HG02763 (cell line): ENCODE measurements around the gene RNF114.
A peak's percentile ranks its signal among the peaks of the same experiment; 100 is the strongest.
"Not testable (repeated sequence)": the region's sequence is repeated elsewhere in the genome, so short reads cannot be mapped to it uniquely, and the experiment has no call there.

Source experiments
- ATAC-seq: cut with Tn5 transposase; IDR thresholded peaks from one replicate; pipeline ENCODE4 v1.9.1; 2021; ENCODE audit warnings: mild to moderate bottlenecking, moderate library complexity; ENCODE audit not compliant: unreplicated experiment

Gene RNF114

GRCh38 chr20:49961413-49961812, 25.2 kb downstream of the RNF114 start:
- no peak for ATAC-seq

GRCh38 chr20:49964964-49965780, 29.0 kb downstream of the RNF114 start:
- ATAC-seq, result no peak

GRCh38 chr20:49965781-49966305, 29.6 kb downstream of the RNF114 start:
- no peak for ATAC-seq

DNA sequence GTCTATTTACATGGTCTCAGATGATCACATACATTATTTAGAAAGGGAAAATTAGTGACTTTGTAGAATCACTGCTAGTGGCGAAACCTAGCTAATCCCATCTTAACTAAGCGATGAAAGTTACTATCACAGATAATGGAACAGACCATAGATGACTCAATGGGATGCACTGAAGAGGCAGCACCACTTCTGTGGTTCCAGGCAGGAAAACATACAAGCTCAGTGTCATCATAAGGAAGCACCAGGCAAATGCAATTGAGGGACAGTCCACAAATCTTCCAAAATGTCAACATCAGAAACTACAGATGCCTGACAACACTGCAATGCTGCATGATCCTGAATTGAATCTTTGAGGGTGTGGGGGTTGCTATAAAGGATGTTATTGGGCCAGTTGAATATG, 30.7 kb downstream of the RNF114 start:
- no peak for ATAC-seq

GRCh38 chr20:49969234-49969633, 33.0 kb downstream of the RNF114 start:
- ATAC-seq, result no peak

DNA sequence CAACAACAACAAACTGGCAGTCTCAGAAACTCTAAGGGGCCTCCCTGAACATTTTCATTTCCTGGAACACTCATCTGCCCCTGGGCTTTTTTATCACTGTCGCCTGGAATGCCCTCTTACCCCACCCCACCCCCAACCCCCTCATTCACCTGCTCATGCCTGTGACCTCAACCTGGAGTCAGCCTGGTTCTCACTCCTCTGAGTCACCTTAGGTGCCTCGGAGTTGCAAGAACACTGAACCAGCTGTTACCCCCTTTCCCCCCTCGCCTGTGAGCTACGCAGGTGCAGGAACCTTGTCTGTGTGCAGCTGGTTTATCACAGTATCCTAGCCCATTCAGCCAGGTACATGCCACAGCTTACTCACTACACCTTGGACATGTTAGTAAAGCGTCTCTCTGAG, 33.7 kb downstream of the RNF114 start:
- ATAC-seq, result no peak

DNA sequence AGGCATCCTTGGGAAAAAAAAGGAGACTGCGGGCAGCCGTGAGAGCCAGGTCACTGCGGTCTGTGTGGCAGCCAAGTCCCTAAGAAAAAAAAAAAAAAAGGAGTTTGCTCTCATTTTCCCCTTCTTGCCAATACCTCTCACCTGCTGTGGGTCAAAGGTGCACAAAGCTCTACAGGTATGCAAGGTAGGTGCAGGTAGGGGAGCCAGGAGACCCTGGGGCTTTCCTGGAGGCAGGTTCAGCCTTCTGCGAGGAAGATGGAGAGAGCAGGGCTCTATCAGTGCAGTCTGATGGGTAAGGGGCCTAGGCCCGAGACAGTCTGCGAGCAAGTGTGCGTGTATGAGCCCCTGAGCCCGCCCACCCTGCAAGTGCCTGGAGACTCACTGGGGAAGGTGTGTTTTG, 34.3 kb downstream of the RNF114 start:
- ATAC-seq, result no peak

DNA sequence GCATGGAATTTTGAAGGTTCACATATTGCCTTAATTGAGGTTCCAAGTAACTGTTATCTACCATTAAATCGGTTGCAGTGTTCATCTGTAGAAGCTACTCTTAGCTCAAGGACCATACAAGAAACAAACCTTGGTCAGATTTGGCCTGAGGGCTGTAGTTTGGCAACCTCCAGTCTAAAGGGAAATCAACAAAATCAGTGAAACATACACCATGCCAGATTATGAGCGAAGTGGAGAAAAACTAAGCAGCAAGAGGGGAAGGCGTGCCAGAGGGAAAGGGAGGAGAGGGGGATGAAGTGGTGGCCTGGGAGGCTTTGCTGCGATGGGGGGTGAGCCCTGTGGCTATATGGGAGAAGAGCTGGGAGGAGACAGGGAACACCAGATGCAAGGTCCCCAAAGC, 37.8 kb downstream of the RNF114 start:
- ATAC-seq, result no peak

GRCh38 chr20:49976542-49976941, 40.3 kb downstream of the RNF114 start:
- no peak for ATAC-seq

DNA sequence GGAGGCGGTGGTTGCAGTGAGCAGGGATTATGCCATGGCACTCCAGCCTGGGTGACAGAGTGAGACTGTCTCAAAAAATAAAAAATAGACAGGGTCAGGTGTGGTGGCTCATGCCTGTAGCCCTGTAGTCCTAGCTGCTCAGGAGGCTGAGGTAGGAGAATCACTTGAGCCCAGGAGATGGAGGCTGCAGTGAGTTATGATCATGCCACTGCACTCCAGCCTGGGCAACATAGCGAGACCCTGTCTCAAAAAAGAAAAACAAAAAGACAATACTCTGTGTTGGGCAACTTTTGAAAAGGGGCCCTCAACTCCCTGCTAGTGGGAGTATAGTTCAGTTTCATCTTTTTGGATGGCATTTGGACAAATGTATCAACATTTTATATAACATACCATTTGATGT, 41.5 kb downstream of the RNF114 start:
- ATAC-seq, result not testable (repeated sequence)

GRCh38 chr20:49978685-49979029, 42.5 kb downstream of the RNF114 start:
- ATAC-seq, result no peak

- no peak for ATAC-seq
These were observed 43.0 kb downstream of the RNF114 start for GRCh38 chr20:49979030-49979832.

GRCh38 chr20:49980140-49981008, 44.2 kb downstream of the RNF114 start:
- no peak for ATAC-seq

DNA sequence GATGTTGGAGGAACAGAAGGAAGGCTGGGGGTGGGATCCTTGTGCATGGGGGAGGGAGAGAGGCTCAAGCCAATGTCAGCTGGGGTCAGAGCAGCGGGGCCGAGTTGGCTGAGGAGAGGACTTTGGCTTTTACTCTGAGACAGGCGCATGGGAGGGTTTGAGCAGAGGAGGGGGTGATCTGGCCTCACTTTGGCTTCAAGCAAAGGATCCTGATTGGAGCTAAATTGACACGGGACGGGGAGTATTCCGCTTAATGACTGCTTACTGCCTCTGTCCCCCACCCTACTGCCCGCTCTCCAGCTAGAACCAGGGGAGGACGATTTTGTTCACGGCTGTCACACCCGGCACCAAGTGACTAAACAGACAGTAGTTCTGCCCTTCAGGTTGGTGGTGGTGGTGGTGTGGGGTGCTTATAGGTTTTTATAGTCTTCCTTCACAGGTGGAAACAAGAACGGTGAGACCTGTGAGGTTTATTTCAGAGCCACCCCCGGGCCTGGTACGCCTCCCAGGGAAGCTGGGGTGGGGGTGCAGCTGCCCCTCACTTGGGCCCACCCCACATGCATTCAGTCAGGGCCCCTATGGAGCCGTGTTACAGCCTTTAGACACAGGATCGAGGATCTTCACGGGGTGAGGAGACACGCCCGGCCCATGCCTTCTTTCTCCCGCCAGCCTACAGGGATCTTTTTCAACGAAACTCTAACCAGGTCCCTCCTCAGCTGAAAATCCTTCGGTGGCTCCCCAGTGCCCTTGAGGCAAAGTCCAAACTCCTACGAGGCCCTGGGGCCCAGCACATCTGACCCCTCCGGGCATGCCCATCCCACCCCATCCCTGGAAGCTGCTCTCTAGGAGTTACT, 45.2 kb downstream of the RNF114 start:
- ATAC-seq, result no peak

- no peak for ATAC-seq
These were observed 45.8 kb downstream of the RNF114 start for GRCh38 chr20:49982072-49982345.

- peak; percentile 75 for ATAC-seq
These were observed 46.3 kb downstream of the RNF114 start, which contains the start of gene SNAI1 for GRCh38 chr20:49982346-49983122. Gene SNAI1 (plus strand): TSS chr20:49982980. CDS start chr20:49983060, 80 bp downstream.

GRCh38 chr20:49983123-49983847, 47.1 kb downstream of the RNF114 start:
- no peak for ATAC-seq

GRCh38 chr20:49983848-49984408, 47.7 kb downstream of the RNF114 start:
- no peak for ATAC-seq
